ENCODE data around the gene TSPAN12.

The TSPAN12 gene

GRCh38 chr7:120780938-120781337, 77.0 kb downstream of the TSPAN12 start:
- TF ChIP-seq SIN3A (IDR thresholded peaks at IDR 0.05; ENCODE audit: borderline replicate concordance, insufficient read depth, low read length) (no peak), FOXP2 (optimal IDR thresholded peaks at IDR 0.05; ENCODE audit: borderline replicate concordance, extremely low read depth, extremely low read length, insufficient read depth) (no peak), REST (IDR thresholded peaks at IDR 0.05; ENCODE audit: insufficient read depth in 1 of 2, low read depth in 2 of 2, low read length in 2 of 2) (no peak), POLR2AphosphoS5 (IDR thresholded peaks at IDR 0.05; ENCODE audit: low read depth, low read length) (no peak), TAF1 (IDR thresholded peaks at IDR 0.05; ENCODE audit: borderline replicate concordance, insufficient read depth, low read length) (no peak)

- no peak for TF ChIP-seq FOXP2 (optimal IDR thresholded peaks at IDR 0.05; ENCODE audit: borderline replicate concordance, extremely low read depth, extremely low read length, insufficient read depth)
- TF ChIP-seq REST (IDR thresholded peaks at IDR 0.05; ENCODE audit: insufficient read depth in 1 of 2, low read depth in 2 of 2, low read length in 2 of 2) = no peak
- no peak for TF ChIP-seq SIN3A (IDR thresholded peaks at IDR 0.05; ENCODE audit: borderline replicate concordance, insufficient read depth, low read length)
- no peak for TF ChIP-seq TAF1 (IDR thresholded peaks at IDR 0.05; ENCODE audit: borderline replicate concordance, insufficient read depth, low read length)
- TF ChIP-seq POLR2AphosphoS5 (IDR thresholded peaks at IDR 0.05; ENCODE audit: low read depth, low read length) = no peak
Observed at GRCh38 chr7:120775755-120776154, 82.2 kb downstream of the TSPAN12 start.

- TF ChIP-seq SIN3A (IDR thresholded peaks at IDR 0.05; ENCODE audit: borderline replicate concordance, insufficient read depth, low read length) = no peak
- no peak for TF ChIP-seq FOXP2 (optimal IDR thresholded peaks at IDR 0.05; ENCODE audit: borderline replicate concordance, extremely low read depth, extremely low read length, insufficient read depth)
- no peak for TF ChIP-seq POLR2AphosphoS5 (IDR thresholded peaks at IDR 0.05; ENCODE audit: low read depth, low read length)
- no peak for TF ChIP-seq REST (IDR thresholded peaks at IDR 0.05; ENCODE audit: insufficient read depth in 1 of 2, low read depth in 2 of 2, low read length in 2 of 2)
- no peak for TF ChIP-seq TAF1 (IDR thresholded peaks at IDR 0.05; ENCODE audit: borderline replicate concordance, insufficient read depth, low read length)
Observed at GRCh38 chr7:120774481-120774880, 83.5 kb downstream of the TSPAN12 start.

- TF ChIP-seq TAF1 (IDR thresholded peaks at IDR 0.05; ENCODE audit: borderline replicate concordance, insufficient read depth, low read length) = no peak
- TF ChIP-seq SIN3A (IDR thresholded peaks at IDR 0.05; ENCODE audit: borderline replicate concordance, insufficient read depth, low read length) = no peak
- no peak for TF ChIP-seq REST (IDR thresholded peaks at IDR 0.05; ENCODE audit: insufficient read depth in 1 of 2, low read depth in 2 of 2, low read length in 2 of 2)
- TF ChIP-seq FOXP2 (optimal IDR thresholded peaks at IDR 0.05; ENCODE audit: borderline replicate concordance, extremely low read depth, extremely low read length, insufficient read depth) = no peak
- TF ChIP-seq POLR2AphosphoS5 (IDR thresholded peaks at IDR 0.05; ENCODE audit: low read depth, low read length) = no peak
Observed at GRCh38 chr7:120770206-120770605, 87.7 kb downstream of the TSPAN12 start.

GRCh38 chr7:120760851-120761250, 97.1 kb downstream of the TSPAN12 start:
- TF ChIP-seq REST (IDR thresholded peaks at IDR 0.05; ENCODE audit: insufficient read depth in 1 of 2, low read depth in 2 of 2, low read length in 2 of 2) (no peak), FOXP2 (optimal IDR thresholded peaks at IDR 0.05; ENCODE audit: borderline replicate concordance, extremely low read depth, extremely low read length, insufficient read depth) (no peak), TAF1 (IDR thresholded peaks at IDR 0.05; ENCODE audit: borderline replicate concordance, insufficient read depth, low read length) (no peak), SIN3A (IDR thresholded peaks at IDR 0.05; ENCODE audit: borderline replicate concordance, insufficient read depth, low read length) (no peak), POLR2AphosphoS5 (IDR thresholded peaks at IDR 0.05; ENCODE audit: low read depth, low read length) (no peak)

Measured in PFSK-1 (cell line).